Right lobe of liver (tissue), 4 donors: ENCODE results near the gene ARHGEF35.
"Not testable (repeated sequence)": the region's sequence is repeated elsewhere in the genome, so short reads cannot be mapped to it uniquely, and the experiment has no call there.

Experiments used
- POLR2A ChIP-seq: fragments of 450-650 bp; IDR thresholded peaks from one replicate; pipeline ENCODE4 v1.6.1; 2017; ENCODE audit warnings: antibody characterized with exemption, mild to moderate bottlenecking
- TF ChIP-seq, protein P1 (sequence below), 4 donors: fragments of 200-600 bp in 3 of 4; fragments of 450-650 bp in 1 of 4; IDR thresholded peaks; one replicate each; pipeline versions ENCODE4 v1.5.1 to v1.8.0; 2016 to 2022; ENCODE audit warnings: antibody characterized with exemption in 4 of 4, mild to moderate bottlenecking in 2 of 4
- donor health status: DM: no; HTN: no; CAD: no.
- donor health status: DM: no; HTN: no; CAD: no.
- donor health status: DM: no; HTN: yes; CAD: no.

DNA sequence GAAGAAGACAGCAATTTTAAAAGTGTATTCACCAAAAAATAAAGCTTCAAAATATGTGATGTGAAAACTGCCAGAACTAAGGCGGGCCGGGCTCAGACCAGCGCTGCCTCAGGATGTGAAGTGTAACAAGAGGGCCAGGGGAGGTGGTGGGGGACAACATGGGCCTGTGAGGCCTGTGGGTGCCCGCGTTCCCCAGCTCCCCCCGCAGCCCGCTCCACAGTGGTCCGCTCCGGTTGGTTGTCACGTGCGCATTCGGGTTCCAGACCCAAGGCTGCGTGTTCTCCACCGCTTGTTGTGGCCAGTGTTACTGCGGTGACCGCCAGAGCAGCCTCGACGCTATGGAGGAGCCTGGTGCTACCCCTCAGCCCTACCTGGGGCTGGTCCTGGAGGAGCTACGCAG, 12.5 kb downstream of the ARHGEF35 start, which contains the start of gene CTAGE4:
- TF ChIP-seq, protein P1, sequence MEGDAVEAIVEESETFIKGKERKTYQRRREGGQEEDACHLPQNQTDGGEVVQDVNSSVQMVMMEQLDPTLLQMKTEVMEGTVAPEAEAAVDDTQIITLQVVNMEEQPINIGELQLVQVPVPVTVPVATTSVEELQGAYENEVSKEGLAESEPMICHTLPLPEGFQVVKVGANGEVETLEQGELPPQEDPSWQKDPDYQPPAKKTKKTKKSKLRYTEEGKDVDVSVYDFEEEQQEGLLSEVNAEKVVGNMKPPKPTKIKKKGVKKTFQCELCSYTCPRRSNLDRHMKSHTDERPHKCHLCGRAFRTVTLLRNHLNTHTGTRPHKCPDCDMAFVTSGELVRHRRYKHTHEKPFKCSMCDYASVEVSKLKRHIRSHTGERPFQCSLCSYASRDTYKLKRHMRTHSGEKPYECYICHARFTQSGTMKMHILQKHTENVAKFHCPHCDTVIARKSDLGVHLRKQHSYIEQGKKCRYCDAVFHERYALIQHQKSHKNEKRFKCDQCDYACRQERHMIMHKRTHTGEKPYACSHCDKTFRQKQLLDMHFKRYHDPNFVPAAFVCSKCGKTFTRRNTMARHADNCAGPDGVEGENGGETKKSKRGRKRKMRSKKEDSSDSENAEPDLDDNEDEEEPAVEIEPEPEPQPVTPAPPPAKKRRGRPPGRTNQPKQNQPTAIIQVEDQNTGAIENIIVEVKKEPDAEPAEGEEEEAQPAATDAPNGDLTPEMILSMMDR (IDR thresholded peaks at IDR 0.05) = not testable (repeated sequence)
- not testable (repeated sequence) for TF ChIP-seq POLR2A
